GM21723 (cell line): ENCODE results near the gene CRX.
"Not testable (repeated sequence)": the region's sequence is repeated elsewhere in the genome, so short reads cannot be mapped to it uniquely, and the experiment has no call there.

ENCODE experiments used
- ATAC-seq: cut with Tn5 transposase; IDR thresholded peaks from one replicate; pipeline ENCODE4 v1.9.1; 2021; ENCODE audit warnings: mild to moderate bottlenecking, moderate library complexity; ENCODE audit not compliant: unreplicated experiment

CRX gene

DNA sequence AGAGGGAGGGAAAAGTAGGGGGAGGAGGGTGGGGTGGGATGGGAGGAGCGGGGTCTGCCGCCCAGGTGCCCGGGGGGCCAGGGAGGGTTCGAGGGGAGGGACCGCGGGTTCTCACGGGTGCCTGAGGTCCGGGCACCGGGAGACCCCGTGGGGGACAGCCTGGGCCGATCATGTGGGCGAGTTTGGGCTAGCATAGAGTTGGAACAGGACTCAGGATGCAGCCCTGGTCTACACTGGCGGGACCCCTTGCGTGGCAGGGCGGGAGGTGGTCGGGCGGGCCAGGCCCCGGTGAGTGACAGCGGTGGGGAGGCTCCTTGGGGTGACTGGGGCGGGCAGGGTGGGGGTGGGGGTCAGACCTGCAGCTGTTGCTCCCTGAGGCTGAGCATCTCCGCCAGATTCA is 18.6 kb upstream of the CRX start:
- ATAC-seq = not testable (repeated sequence)

DNA sequence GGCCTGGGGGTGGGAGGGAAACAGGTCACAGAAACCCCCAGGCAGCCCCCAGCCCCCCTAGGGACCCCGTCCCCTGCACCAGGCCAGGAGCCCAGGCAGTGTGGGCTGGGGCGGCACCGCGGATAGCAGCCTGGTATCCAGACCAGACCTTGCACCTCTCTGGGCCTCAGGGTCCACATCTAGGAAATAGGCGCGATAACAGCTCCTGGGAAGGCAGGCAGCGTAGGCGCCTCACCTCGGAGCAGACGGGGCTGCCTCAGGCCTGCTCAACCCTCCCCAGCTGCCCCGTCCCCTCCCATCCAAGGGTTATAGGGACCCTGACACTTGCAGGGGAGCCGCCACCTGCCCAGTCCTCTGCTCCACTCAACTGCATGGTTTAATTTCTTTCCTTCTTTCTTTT is 18.1 kb upstream of the CRX start:
- not testable (repeated sequence) for ATAC-seq

DNA sequence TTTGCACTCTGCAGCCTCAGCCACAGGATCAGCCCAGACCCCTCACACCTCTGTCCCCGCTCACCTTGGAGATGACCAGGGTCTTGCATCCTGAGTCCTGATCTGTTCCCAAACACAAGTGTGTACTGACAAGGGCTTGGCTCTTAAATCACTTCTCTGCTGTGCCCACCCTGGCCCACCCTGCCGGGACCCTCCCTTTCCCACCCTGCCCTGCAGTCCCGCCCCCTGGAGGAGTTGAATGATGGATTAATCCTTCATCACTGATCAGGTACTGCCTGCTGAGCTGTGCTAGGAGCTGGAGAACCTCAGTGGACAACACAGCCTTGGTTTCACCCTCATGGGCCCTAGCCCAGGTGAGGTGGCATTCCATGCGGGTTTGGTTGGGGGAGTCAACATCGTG is 17.3 kb upstream of the CRX start, which contains the start of gene TPRX1:
Gene TPRX1 (minus strand): TSS at position 101 of the 400 bp plus-strand sequence. CDS start 12 bp downstream, at position 89.
- ATAC-seq = not testable (repeated sequence)

DNA sequence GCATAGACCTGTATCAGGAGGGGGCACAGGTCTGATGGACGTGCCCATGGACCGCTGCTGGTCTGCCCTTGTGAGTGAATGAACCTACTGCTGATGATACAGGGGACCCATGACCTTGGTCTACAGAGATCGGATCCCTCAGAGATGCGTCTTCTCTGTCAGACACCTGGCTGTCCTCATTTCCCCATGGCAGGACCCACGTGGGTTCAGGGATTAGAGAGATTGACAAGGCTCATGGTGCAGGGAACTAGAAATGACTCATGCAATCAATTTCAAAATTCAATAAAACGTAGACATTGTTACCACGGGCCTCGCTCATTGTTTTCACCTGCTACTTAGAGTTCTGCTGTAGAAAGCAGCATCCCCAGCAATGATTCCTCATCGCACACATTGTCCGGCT is 16.4 kb upstream of the CRX start:
- no peak for ATAC-seq

DNA sequence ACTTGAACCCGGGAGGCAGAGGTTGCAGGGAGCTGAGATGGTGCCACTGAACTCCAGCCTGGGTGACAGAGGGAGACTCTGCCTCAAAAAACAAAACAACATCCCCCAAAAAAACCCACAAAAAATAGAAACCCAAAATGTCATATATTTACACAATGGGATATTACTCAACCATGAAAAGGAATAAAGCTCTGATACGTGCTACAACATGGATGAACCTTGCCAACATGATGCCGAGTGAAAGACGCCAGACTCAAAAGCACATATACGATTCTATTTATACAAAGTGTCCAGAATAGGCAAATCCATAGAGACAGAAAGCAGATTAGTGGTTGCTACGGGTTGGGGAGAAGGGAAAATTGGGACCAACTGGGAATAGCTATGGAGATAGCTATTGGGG is 15.3 kb upstream of the CRX start:
- ATAC-seq = no peak

DNA sequence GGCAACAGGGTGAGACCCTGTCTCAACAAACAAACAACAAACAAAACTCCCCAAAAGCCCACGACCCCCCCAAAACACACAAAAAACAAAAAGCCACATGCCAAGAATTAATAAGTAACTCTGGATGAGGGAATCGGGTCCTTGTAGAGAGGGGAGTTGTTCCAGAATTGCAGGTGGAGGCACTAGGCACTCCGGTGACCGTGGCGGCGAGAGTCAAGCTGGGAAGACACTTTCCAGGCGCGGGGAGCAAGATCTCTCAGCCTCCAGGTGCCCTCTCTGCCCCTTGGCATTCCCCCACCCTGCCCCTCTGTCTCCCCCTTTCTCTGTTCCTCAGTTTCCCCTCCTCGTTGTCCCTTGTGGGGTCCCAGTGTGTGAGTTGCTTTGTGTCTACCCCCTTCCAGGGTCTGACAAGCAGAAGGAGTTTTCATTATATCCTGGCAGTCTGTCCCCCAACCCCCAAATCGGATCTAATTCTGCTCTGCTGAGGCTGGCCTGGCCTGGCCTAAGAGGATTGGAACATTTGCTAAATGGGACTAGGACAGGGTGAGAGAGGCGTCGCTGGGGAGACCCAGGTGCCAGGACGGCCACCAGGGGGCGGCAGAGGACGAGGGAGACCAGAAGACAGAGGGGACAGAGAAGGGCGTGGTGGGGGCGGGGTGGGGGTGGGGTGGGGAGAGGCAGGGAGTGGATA is 8.3 kb upstream of the CRX start:
- ATAC-seq = no peak

DNA sequence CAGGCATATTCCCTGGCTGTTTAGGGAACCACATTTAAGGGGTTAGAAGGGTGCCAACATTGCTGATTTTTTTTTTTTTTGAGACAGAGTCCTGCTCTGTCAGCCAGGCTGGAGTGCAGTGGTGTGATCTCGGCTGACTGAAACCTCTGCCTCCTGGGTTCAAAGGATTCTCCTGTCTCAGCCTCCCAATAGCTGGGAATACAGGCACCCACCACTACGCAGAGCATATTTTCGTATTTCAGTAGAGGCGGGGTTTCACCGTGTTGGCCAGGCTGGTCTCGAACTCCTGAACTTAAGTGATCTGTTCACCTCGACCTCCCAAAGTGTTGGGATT is 7.8 kb upstream of the CRX start:
- no peak for ATAC-seq

DNA sequence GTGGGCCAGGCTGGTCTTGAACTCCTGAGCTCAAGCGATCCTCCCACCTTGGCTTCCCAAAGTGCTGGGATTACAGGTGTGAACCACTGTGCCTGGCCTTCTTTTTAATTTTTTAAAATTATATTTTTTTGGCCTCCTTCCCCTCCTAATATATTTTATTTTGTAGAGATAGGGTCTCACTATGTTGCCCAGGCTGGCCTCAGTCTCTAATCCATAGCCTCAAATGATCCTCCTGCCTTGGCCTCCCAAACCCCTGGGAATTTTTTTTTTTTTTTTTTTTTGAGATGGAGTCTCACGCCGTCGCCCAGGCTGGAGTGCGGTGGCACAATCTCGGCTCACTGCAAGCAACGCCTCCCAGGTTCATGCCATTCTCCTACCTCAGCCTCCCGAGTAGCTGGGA is 5.5 kb upstream of the CRX start:
- ATAC-seq = not testable (repeated sequence)

DNA sequence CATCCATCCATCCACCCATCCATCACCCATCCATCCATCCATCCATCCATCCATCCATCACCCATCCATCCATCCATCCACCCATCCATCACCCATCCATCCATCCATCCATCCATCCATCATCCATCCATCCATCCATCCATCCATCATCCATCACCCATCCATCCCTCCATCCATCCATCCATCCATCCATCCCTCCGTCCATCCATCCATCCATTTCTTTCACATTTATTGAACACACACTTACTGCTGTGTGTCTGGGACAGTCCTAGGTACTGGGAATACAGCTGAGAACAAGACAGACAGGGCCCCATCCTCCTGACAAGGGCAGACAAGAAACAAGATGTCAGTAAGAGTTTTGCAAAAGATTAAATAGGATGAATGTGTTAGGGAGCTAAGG is 3.5 kb upstream of the CRX start:
- ATAC-seq = not testable (repeated sequence)

DNA sequence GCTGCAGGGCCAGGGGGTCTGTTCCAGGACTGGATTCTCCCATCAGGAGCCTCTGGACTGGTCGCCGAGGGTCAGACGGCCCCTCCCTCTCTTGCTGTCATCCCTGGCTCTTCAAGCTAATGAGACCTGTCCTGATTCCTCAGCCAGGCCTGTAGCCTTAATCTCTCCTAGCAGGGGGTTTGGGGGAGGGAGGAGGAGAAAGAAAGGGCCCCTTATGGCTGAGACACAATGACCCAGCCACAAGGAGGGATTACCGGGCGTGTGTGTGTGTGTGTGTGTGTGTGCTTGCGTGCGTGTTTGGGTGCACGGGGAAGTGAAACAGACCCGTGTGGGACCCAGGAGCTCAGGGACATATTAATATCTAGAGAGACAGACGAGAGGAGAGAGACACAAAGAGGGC is 1.9 kb upstream of the CRX start:
- ATAC-seq = no peak

DNA sequence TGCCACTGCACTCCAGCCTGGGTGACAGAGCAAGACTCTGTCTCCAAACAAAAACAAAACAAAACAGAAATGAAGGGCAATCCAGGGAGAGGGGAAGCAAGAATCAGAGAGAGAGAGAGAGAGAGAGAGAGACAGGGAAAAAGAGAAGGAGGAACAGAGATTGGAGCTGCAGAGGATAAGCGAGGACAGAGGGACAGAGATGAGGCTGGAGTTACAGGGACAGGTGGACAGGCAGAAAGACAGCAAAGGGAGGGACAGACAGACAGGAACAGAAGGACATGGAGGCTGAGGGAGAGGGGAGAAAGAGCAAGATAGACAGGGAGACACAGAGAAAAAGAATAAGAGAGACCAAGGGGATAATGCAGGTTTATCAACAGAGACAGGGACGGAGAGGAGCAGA is 1.3 kb upstream of the CRX start:
- ATAC-seq = no peak

DNA sequence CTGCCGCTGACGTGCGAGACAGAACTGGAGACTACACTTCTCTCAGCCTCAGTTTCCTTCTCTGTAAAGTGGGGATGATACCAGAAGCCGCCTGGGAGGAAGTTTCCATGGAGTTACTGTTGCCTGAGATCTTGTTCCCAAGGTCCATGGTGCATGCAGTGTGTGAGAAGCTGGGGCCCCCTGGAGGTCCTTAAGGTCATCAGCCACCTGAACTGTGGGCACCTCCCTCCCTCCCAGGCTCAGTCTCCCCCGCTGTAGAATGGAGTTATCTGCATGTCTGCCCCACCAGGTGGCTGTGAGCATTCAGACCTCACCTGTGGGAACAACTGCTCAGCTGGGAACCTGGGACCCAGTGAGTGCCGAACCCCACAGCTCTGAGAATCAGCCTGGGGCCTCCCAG is 2.7 kb downstream of the CRX start:
- no peak for ATAC-seq

DNA sequence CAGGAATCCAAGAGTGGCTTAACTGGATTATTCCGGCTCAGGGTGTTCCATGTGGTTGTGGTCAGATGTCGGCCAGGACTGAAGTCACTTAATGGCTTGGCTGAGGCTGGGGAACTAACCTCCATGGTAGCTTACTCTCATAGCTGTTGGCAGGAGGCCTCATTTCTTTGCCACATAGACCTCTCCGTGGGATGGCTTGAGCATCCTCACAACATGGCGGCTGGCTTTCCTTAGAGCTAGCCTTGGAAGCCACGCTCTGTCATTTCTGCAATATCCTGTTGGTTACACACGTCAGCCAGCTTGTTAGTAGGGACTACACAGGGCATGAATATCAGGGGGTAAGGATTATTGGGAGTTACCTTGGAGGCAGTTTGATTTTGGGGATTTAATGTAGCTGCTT is 5.1 kb downstream of the CRX start:
- no peak for ATAC-seq

DNA sequence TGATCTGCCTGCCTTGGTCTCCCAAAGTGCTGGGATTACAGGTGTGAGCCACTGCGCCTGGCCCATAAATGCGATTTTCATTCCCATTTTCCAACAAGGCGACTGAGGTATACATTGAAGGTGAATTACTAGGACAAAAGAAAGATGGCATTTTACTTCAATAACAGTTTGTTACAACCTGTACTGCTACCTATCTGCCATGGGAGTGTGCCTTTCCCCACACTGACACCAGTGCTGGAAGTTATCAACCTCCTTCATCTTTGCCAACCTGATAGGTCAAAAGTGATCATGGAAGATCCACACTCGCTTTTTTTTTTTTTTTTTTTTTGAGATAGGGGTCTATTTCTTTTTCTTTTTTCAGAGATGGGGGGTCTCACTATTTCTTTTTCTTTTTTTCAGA is 11.0 kb downstream of the CRX start:
- no peak for ATAC-seq

DNA sequence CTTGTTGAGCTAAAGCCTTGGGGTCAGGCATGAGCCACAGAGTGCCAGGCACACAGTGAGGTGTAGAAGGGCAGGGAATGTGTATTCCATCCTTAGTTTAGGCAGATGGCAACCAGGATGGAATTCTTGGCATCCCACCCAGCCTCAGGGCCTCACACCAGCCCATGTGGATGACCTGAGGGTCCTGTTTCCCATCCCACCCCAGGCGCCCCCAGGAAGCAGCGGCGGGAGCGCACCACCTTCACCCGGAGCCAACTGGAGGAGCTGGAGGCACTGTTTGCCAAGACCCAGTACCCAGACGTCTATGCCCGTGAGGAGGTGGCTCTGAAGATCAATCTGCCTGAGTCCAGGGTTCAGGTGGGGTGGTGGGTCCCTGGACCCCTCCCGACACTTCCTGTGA is 14.3 kb downstream of the CRX start:
- no peak for ATAC-seq

DNA sequence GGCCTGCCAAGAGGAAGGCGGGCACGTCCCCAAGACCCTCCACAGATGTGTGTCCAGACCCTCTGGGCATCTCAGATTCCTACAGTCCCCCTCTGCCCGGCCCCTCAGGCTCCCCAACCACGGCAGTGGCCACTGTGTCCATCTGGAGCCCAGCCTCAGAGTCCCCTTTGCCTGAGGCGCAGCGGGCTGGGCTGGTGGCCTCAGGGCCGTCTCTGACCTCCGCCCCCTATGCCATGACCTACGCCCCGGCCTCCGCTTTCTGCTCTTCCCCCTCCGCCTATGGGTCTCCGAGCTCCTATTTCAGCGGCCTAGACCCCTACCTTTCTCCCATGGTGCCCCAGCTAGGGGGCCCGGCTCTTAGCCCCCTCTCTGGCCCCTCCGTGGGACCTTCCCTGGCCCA is 17.7 kb downstream of the CRX start:
- ATAC-seq = no peak

DNA sequence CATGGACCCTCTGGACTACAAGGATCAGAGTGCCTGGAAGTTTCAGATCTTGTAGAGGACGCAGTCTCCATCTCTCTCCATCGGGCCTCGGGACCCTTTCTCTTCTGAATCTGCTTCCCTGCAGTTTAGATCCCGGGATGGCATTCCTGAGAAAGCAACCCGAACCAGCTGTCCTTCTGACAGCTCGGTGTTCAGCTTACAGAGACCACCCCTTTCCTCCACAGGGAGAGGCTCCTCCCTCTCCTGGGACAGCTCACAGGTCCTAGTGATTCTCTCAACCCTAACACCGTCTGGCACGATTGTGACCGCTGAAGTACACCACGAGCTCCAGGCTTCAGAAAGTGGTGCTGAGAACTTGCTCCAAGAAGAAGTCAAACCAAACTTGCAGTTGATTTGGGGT is 18.2 kb downstream of the CRX start:
- no peak for ATAC-seq

DNA sequence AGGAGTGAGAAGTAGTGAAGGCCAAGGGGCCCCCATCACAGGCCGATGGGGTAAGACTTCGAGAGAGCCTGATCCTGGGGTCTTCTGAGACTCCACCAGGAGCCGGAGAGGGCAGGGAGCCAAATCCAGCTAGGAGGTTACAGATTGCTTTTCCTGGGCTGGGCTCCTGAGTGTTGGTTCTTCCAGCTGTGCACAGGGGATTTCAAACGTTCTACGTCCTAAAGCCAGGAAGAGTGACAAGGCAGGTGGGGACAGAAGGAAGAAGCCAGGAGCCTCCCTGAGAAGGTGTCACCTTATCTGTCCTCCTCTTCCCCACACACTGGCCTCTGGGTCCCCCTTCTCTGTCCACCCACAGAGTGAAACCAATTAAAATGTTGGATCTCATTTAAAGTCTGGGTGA is 21.2 kb downstream of the CRX start:
- no peak for ATAC-seq

DNA sequence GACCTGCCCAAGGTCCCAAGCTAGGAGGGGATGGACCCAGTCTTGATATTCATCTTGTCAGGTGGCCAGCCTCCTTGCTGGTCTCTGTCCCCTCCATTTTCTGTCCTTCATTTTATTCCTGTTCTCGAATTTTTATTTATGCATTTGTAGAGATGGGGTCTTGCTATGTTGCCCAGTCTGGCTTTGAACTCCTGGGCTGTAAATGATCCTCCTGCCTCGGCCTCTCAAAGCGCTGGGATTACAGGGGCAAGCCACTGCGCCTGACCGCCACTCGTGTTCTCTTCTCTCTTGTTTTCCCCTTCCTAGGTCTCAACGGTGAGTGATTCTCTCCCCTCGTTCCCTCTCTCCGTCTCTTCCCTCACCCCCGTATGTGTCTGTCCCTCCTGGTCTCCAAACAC is 26.7 kb downstream of the CRX start:
- no peak for ATAC-seq

DNA sequence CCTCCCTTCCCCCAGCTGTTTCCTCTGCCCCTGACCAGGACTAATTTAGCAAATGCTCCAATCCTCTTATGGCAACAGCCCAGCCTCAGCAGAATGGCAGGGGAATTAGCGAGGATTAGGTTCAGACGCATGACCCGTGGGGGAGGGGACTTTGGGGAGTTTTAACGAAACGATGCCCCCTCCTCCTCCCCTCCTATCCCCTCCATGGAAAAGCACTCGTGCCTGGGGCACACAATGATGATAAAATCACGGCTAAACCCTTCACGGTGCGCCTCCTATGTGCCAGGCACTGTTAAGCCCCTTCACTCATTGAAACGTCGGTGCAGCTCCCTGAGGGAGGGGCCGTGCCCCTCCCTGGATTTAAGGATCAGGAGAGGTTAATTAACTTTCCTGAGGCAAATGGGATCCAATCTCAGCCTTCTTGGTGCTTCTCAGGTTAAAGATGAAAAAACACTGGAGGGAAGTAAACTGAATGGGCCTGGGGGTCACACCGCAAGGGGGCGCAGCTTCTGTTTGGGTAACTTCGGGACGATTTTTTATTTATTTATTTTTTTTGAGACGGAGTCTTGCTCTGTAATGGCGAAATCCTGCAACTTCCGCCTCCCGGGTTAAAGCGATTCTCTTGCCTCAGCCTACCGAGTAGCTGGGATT is 27.2 kb downstream of the CRX start:
- no peak for ATAC-seq

DNA sequence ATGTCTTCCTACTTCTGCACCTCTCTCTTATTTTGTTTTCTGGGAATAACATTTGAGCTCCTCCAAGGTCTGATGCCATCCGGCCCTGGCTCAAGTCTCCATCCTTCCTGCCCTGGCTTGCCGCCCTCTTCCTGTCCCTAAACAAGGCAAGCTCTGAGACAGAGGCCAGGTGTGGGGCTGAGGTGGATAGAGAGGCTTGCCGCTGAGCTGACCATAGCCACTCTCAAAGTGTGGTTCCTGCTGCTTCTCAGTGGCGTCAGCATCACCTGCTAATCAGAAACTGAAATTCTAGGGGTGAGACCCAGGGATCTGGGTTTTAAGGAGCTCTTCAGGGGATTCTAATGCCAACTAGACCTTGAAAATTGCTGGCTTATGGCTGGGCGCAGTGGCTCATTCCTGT is 31.3 kb downstream of the CRX start:
- ATAC-seq = no peak

DNA sequence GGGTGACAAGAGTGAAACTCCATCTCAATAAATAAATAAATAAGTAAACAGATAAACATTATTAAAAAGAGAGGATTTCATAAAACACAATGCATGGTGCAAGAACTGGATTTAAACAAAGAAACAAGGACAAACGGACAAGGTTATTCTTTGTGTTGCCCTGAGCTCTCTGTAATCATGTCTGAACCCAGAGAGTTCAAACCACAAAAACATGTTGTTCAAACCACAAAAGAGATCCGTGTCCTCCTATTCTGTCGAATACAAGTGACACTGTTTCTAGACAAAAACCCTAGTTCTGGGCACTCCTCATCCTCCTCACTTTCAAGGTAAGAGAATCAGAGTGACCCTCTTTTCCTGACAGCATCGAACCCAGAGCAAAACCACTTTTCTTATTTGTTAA is 32.7 kb downstream of the CRX start:
- no peak for ATAC-seq

DNA sequence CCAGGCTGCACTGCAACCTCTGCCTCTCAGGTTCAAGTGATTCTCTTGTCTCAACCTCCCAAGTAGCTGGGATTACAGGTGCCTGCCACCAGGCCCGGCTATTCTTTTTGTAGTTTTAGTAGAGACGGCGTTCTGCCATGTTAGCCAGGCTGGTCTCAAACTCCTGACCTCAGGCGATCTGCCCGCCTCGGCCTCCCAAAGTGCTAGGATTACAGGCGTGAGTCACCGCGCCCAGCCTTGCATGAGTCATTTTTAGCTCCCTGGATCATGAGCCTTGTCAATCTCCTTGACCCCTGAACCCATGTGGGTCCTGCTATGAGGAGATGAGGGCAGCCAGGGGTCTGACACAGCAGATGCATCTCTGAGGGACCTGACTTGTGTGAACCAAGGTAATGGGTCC is 36.5 kb downstream of the CRX start:
- ATAC-seq = not testable (repeated sequence)
